Measurements from ENCODE around the gene KLRK1.
A peak's percentile ranks its signal among the peaks of the same experiment; 100 is the strongest.
"Not testable (repeated sequence)": the region's sequence is repeated elsewhere in the genome, so short reads cannot be mapped to it uniquely, and the experiment has no call there.

The KLRK1 gene

DNA sequence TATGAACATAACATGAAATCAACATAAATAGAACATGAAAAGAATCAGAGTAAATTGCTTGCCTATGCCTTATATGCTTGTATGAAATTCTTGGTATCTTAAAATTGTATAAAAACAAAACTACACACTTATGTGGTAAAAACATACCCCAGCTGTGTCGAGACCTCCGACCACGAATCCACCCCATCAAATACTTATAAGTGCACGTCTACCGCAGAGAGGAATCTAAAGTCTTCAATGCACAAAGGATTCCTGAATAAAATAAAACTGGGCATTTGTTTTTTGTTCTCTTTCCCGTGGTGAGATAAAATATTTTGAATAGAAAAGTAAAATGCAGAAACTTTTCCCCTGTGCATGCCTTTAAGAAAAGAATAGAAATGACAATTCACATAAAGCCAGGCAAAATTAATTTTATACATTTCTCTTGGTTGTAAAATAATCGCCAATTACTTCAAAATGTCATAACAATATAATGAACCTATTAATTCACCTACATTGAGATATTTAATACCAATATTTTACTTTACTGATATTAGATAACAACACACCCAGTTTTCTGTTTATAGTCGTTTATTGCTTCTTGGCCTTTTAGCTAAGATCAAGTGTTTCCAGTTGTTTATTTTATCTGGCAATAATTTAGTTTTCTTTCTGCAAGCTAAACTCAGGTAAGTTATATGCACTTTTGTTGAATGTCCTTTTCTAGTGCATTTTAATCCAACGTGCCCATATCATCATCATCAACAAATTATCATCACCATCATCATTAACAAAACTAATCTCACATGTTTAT is 1.0 kb downstream of the KLRK1 start:
- no peak for DNase-seq

GRCh38 chr12:10387498-10387897 is 2.3 kb downstream of the KLRK1 start:
- DNase-seq = not testable (repeated sequence)

DNA sequence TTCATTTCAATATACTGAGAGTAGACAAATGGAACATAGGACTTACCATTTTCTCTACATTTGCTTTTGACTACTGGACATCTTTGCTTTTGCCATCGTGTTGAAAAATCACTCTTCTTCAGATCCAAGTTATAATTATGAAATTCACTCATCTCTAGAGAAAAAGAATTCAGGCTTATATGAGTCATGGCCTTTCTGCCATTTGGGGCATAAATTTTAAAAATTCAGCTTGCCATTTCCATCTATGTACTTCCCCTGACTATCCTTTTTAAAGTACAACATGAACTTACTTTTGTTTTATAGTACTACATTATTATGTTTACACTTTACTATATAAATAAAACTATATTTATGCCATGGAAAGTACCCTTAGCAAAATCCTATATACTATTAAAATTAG is 3.0 kb downstream of the KLRK1 start:
- no peak for DNase-seq

DNA sequence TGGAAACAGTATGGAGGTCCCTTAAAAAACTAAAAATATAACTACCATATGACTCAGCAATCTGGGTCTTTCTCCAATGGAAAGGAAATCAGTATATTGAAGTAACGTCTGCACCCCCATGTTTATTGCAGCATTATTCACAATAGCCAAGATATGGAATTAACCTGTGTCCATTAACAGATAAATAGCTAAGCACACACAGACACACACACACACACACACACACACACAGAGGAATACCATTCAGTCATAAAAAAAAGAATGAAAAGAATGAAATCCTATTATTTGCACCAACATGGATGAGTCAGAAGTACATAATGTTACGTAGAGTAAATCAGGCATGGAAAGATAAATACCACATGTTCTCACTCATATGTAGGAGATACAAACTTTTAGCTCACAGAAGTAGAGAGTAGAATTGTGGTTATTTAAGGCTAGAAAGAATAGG is 4.7 kb downstream of the KLRK1 start:
- no peak for DNase-seq

DNA sequence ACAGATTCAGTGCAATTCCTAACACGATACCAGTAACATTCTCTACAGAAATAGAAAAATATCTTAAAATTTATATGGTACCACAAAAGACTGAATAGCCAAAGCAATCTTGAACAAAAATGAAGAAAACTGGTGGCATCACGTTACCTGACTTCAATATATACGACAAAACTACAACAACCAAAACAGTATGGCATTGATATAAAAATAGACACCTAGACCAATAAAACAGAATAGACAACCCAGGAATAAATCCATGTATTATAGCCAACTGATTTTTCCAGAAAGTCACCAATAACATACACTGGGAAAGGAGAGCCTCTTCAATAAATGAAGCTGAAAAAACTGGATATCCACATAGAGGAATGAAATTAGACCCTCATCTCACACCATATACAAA is 5.7 kb downstream of the KLRK1 start:
- no peak for DNase-seq

GRCh38 chr12:10381928-10382628 is 7.8 kb downstream of the KLRK1 start:
- DNase-seq = no peak

GRCh38 chr12:10378737-10379136 is 11.1 kb downstream of the KLRK1 start:
- not testable (repeated sequence) for DNase-seq

- no peak for DNase-seq
Measured at GRCh38 chr12:10374624-10375018, 15.2 kb downstream of the KLRK1 start.

GRCh38 chr12:10372559-10372958 is 17.3 kb downstream of the KLRK1 start:
- peak in 1 of 2 donors; percentile 22 for DNase-seq

DNA sequence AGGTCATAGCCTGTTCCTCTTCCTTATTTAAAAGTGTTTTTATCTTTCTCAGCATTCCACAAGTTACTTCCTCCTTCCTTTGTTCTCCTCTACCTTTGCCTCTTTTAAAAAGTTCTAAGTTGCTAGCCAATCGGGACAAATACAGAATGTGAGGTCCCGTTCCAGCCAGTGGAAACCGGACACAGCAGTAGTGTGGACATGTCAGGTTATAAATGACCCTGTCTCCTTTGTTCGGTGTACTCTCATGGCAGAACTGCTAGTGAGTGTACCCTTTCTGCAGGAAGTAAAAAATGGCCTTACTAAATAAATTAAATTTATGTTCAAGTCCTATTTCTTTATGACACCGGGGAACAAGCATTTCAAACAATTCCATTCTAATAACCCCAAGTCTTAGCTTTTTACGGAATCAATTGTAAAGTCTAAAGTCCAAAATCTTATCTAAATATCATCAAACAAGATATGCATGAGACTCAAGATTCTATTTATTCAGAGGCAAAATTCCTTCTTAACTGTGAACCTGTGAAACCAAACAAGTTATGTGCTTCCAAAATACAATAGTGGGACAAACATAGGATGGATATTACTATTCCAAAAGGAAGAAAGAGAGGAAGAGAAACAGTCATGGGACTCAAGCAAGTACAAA is 17.8 kb downstream of the KLRK1 start:
- not testable (repeated sequence) for DNase-seq

GRCh38 chr12:10369557-10370415 is 20.1 kb downstream of the KLRK1 start:
- DNase-seq = no peak

- no peak for DNase-seq
Measured at GRCh38 chr12:10368206-10369171, 21.4 kb downstream of the KLRK1 start.

- not testable (repeated sequence) for DNase-seq
Measured at GRCh38 chr12:10367714-10368113, 22.1 kb downstream of the KLRK1 start.

GRCh38 chr12:10366875-10367274 is 23.0 kb downstream of the KLRK1 start:
- peak in 1 of 2 donors; percentile 31 for DNase-seq

- DNase-seq = peak in 1 of 2 donors; percentile 51
Measured at GRCh38 chr12:10365696-10366405, 24.0 kb downstream of the KLRK1 start.

GRCh38 chr12:10364815-10365622 is 24.8 kb downstream of the KLRK1 start:
- peak; percentile 58 to 63 for DNase-seq

DNA sequence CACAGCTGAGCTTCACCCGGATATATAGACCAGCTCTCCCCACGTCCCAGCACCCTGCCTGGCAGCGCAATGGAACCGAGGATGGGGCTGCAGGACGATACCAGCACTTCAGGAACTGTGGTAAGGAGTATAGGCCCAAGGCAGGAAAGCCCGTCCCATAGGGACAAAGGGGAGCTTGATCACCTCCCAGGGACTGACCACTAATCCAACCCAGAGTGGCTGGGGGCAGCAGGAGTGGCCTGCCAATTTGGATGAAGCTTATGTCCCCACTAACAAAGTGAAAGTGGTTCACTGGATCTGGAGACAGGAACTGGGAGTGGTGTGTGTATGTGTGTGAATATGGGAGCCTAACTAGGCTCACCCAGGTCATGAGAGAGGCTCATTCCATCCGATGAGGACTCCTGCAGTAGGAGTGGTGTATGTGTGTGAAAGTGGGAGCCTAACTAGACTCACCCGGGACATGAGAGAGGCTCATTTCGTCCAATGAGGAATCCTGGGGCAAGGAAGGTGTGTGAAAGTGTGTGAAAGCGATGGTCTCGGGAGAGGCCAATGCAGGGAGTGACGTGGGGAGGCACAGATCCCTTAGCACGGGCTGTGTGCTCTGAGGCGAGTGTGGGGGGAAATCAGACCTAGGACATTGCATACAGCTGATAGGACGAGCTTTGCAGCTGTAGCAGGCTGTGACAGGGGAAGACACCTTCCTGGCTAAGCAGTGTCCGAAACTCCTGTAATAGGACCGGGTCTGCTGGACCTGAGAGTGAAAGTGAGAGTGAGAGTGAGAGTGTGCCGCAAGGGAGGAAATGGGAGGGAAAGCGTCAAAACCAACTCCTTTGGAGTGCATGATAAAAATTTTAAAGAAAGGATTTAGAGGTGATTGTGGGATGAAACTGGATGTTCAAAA is 25.7 kb downstream of the KLRK1 start:
- peak; percentile 18 to 34 for DNase-seq

GRCh38 chr12:10363658-10363913 is 26.3 kb downstream of the KLRK1 start:
- DNase-seq = no peak

All from inflammatory macrophage (primary cell).